Heart left ventricle (tissue), 16 donors: ENCODE results near the gene KCNN3. TPM values are rescaled to one million over a fixed set of nuclear protein-coding genes. Genes with fewer than 3 reads are reported as not detected.

Experiments
- ATAC-seq, 4 donors: fragments of 200-7000 bp; cut with Tn5 transposase; one replicate each; pipeline ENCODE4 v1.9.1; 2020 to 2022; ENCODE audit warnings: moderate library complexity in 4 of 4, mild to moderate bottlenecking in 3 of 4, moderate number of reproducible peaks in 1 of 4
- DNase-seq, 5 donors: peaks; one replicate each; pipeline ENCODE4 v3.0.0-alpha.2; 2020
- H3K27ac ChIP-seq, 12 donors: fragments of 200-600 bp; sonication (generic) in 4 of 12; one replicate each; pipeline versions ENCODE4 v1.5.0 to v1.8.0; 2016 to 2022; ENCODE audit warnings: mild to moderate bottlenecking in 2 of 12
- H3K27me3 ChIP-seq, 9 donors: fragments of 200-600 bp; sonication (generic) in 2 of 9; one replicate each; pipeline versions ENCODE4 v1.5.1 to v1.8.0; 2016 to 2022; ENCODE audit warnings: mild to moderate bottlenecking in 3 of 9
- H3K36me3 ChIP-seq, 9 donors: fragments of 200-600 bp; sonication (generic) in 2 of 9; one replicate each; pipeline versions ENCODE4 v1.5.0 to v1.8.0; 2018 to 2022; ENCODE audit warnings: mild to moderate bottlenecking in 2 of 9
- H3K4me1 ChIP-seq, 12 donors: fragments of 200-600 bp; sonication (generic) in 4 of 12; one replicate each; pipeline versions ENCODE4 v1.5.0 to v1.8.0; 2016 to 2022; ENCODE audit warnings: mild to moderate bottlenecking in 3 of 12
- H3K4me3 ChIP-seq, 12 donors: fragments of 200-600 bp; sonication (generic) in 4 of 12; one replicate each; pipeline versions ENCODE4 v1.5.0 to v1.8.0; 2017 to 2022; ENCODE audit warnings: mild to moderate bottlenecking in 9 of 12, moderate library complexity in 4 of 12
- H3K9me3 ChIP-seq, 12 donors: fragments of 200-600 bp; sonication (generic) in 4 of 12; one replicate each; pipeline versions ENCODE4 v1.5.0 to v1.8.0; 2016 to 2022; ENCODE audit warnings: mild to moderate bottlenecking in 1 of 12
- CTCF ChIP-seq, 12 donors: fragments of 200-600 bp; sonication (generic) in 4 of 12; IDR thresholded peaks; one replicate each; pipeline versions ENCODE4 v1.5.0 to v1.8.0; 2018 to 2022; ENCODE audit warnings: antibody characterized with exemption in 12 of 12, mild to moderate bottlenecking in 5 of 12
- POLR2A ChIP-seq, 2 donors: fragments of 450-650 bp; IDR thresholded peaks; one replicate each; pipeline ENCODE4 v1.6.1; 2017; ENCODE audit warnings: antibody characterized with exemption in 2 of 2, mild to moderate bottlenecking in 2 of 2, moderate library complexity in 2 of 2
- WGBS, 4 donors: extraction: QIAGEN DNeasy Blood & Tissue Kit in 2 of 4; methylation state at CpG; one replicate each; pipeline versions ENCODE4 v1.1.5 to v1.1.7; 2013 to 2018; 5-methylcytosine and 5-hydroxymethylcytosine counted together
- intact Hi-C, 10 donors: fragments of 100-400 bp; cut with DNase I; formaldehyde crosslinking; loops; one replicate each; pipeline versions ENCODE4 v1.11.1 to v1.14.2; 2022
- polyA plus RNA-seq, 2 donors: library from polyadenylated mRNA; stranded (reverse); fragments of 200-250 nt; gene quantifications; one replicate each; pipeline ENCODE4 v1.2.3, GENCODE V29; 2013
- total RNA-seq, 9 donors: library from RNA; depleted of rRNA in 2 of 9; stranded (reverse); fragments of >200 nt in 2 of 9; fragmentation: NEBNext Ultra II Directional in 3 of 9; extraction: Animal tissue kit (Norgen Biotek cat#: 25700) in 3 of 9; gene quantifications; one replicate each; pipeline versions ENCODE4 v1.1.0 to v1.2.4, GENCODE V29; 2016 to 2023
- donor health status: ischemic (EF 13 %, LVEDD 7.1; RV severe dilation, severe dysfunction).
- donor health status: healthy with polysubstance abuse.
- donor health status: DM: no; HTN: yes; CAD: no.
- donor health status: DM: no; HTN: no; CAD: no.
- donor health status: ischemic (EF 25% LVEDD 6.9; RV normal size, moderate dysfunction).
- donor health status: ischemic (EF 25% LVEDD 5.7; RV mildly dilated, moderate dysfunction).
- donor health status: healthy.
- donor health status: DM: yes; HTN: yes; CAD: no.
- donor health status: ischemic (EF 35%, LVEDD 5.7; RV mildly dilated, moderate dysfunction).
- donor health status: nonischemic (EF 11% LVEDD 7.7; RV severe dilation, severe dysfunction).
- donor health status: DM: yes; HTN: yes; CAD: no.
- donor health status: PGD.
- donor health status: ischemic (EF 29% LVEDD 5.4; RV normal size, mild dysfunction).
- donor health status: nonischemic (EF 23%, LVEDD 6.1; RV moderate dilation, normal function).

The KCNN3 gene
- total and polyA plus RNA-seq, 11 donors, result 0.42 to 4.6 (median 2.2) TPM

- H3K4me1 ChIP-seq, result peaks cover 0 to 23% (median 15%) of the 10 kb centered on the region in 12 donors
- H3K36me3 ChIP-seq, result peaks cover 0 to 1% (median 0%) of the 10 kb centered on the region in 9 donors
- intact Hi-C loops, result loop anchor here in 6 of 10 donors (5.0 to 10.0 kb wide), 5 partner anchors 101 to 204 kb away; partner anchors contain the start of gene CHRNB2 (in 1 of the 6)
- H3K4me3 ChIP-seq, result no peak overlapping the region
- H3K27me3 ChIP-seq, result peaks cover 0 to 17% (median 0%) of the 10 kb centered on the region in 9 donors
- ATAC-seq (peak in 3 of 4 donors; percentile 36 to 64 (median 54)), DNase-seq (no peak)
- no peak overlapping the region for H3K27ac ChIP-seq
- 66 to 82% (median 79%) methylated on average over 3 of the region's 3 CpGs for WGBS, 4 donors
- H3K9me3 ChIP-seq, result no peaks in the 10 kb centered on the region
- TF ChIP-seq POLR2A (IDR thresholded peaks at IDR 0.05) (no peak), CTCF (IDR thresholded peaks at IDR 0.05) (peak in 9 of 12 donors; percentile 12 to 44 (median 26))
These were observed 104.1 kb downstream of the KCNN3 start for GRCh38 chr1:154765970-154766369.

DNA sequence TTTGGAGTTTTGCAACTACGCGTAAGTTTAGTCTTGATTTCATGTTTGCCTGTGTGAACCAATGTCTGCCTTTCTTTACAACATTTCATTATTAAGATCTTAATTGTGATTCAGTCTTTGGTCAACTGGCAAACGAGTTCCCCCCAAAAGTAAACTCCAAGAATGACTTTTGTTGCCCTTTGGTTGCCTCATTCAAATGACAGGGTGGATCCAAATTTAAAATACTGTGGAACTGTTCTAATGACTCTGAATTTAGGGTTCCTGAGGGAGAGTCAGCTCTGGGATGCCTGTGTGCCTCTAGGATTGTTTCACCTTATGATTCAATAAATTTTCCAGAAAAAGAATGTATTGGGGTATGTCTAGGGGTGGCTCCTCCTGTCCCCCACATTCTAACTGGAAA is 105.3 kb downstream of the KCNN3 start:
- DNase-seq, result no peak
- 85 to 95% (median 90%) methylated on average over 3 of the region's 3 CpGs for WGBS, 4 donors
- no peak overlapping the region for H3K27ac ChIP-seq
- no peaks in the 10 kb centered on the region for H3K36me3 ChIP-seq
- intact Hi-C loops, result loop anchor here in 8 of 10 donors (5.0 to 10.0 kb wide), 7 partner anchors 97 to 202 kb away; partner anchors contain the start of gene CHRNB2 (in 1 of the 8)
- TF ChIP-seq POLR2A (IDR thresholded peaks at IDR 0.05) (no peak), CTCF (IDR thresholded peaks at IDR 0.05) (no peak)
- ATAC-seq, result no peak
- H3K4me3 ChIP-seq, result no peak overlapping the region
- H3K9me3 ChIP-seq, result no peaks in the 10 kb centered on the region
- peaks cover 0 to 28% (median 0%) of the 10 kb centered on the region in 9 donors for H3K27me3 ChIP-seq
- H3K4me1 ChIP-seq, result peaks cover 0 to 29% (median 20%) of the 10 kb centered on the region in 12 donors

GRCh38 chr1:154764181-154764580 is 105.9 kb downstream of the KCNN3 start:
- Histone ChIP-seq H3K4me1 (peaks cover 0 to 35% (median 20%) of the 10 kb centered on the region in 12 donors), H3K4me3 (no peak overlapping the region), H3K27ac (no peak overlapping the region), H3K27me3 (peaks cover 0 to 33% (median 0%) of the 10 kb centered on the region in 9 donors), H3K9me3 (no peaks in the 10 kb centered on the region), H3K36me3 (no peaks in the 10 kb centered on the region)
- TF ChIP-seq POLR2A (IDR thresholded peaks at IDR 0.05) (no peak), CTCF (IDR thresholded peaks at IDR 0.05) (no peak)
- whole genome bisulfite sequencing, 4 donors, result 94 to 100% (median 100%) methylated on average over 1 of the region's 1 CpG
- intact Hi-C loops, result loop anchor here in 4 of 10 donors (5.0 to 10.0 kb wide), 4 partner anchors 97 to 199 kb away; partner anchors contain the start of gene CHRNB2 (in 1 of the 4)
- ATAC-seq (no peak), DNase-seq (no peak)

- Histone ChIP-seq H3K27ac (peak overlapping the region in 1 of 12 donors; percentile 57), H3K36me3 (no peaks in the 10 kb centered on the region), H3K9me3 (no peaks in the 10 kb centered on the region), H3K4me1 (peaks cover 0 to 29% (median 17%) of the 10 kb centered on the region in 12 donors), H3K4me3 (peak overlapping the region; percentile 13 to 58 (median 44)), H3K27me3 (peaks cover 0 to 33% (median 0%) of the 10 kb centered on the region in 9 donors)
- intact Hi-C loops, result loop anchor here in 5 of 10 donors (2.0 to 10.0 kb wide), 6 partner anchors 92 to 196 kb away; partner anchors contain the start of gene CHRNB2 (in 1 of the 5)
- peak in 3 of 4 donors; percentile 82 to 92 (median 91) for ATAC-seq
- WGBS, 4 donors, result 5 to 23% (median 16%) methylated on average over 16 to 54 of the region's 54 CpGs
- no peak for TF ChIP-seq POLR2A (IDR thresholded peaks at IDR 0.05)
- peak; percentile 66 to 83 (median 74) for TF ChIP-seq CTCF (IDR thresholded peaks at IDR 0.05)
- DNase-seq, result peak; percentile 43 to 88 (median 58)
These were observed 109.6 kb downstream of the KCNN3 start for GRCh38 chr1:154760469-154760933.
